IMR-90 (cell line): ENCODE results near the gene GOLIM4. TPM values are rescaled to one million over a fixed set of nuclear protein-coding genes. Genes with fewer than 3 reads are reported as not detected.

Experiments
- ATAC-seq: fragments of 200-7000 bp; cut with Tn5 transposase; 2 replicates; pipeline ENCODE4 v1.9.1; 2020; ENCODE audit warnings: low read depth, mild to moderate bottlenecking, moderate library complexity
- BruUV-seq: library from RNA; stranded (reverse); fragments of 400-500 nt; replicated peaks from 2 replicates; lab custom pipeline; 2021; lab: Mats Ljungman, UMichigan
- CTCF ChIA-PET: fragments of 300-600 bp; formaldehyde crosslinking; extraction: SDS; loops from one replicate; lab custom pipeline; 2021; ENCODE audit warnings: antibody characterized with exemption; lab: Yijun Ruan, JAX
- POLR2A ChIA-PET: fragments of 300-600 bp; sonication (Branson Sonifier 250); formaldehyde crosslinking; loops from one replicate; lab custom pipeline; 2022; ENCODE audit warnings: antibody characterized with exemption; ENCODE audit not compliant: unreplicated experiment; lab: Charles Lee
- DNase-seq: peaks from one replicate; pipeline ENCODE4 v3.0.0; 2013
- H2AFZ ChIP-seq: replicated peaks from 2 replicates; pipeline ENCODE3; 2013; ENCODE audit warnings: low read length, mild to moderate bottlenecking; ENCODE audit not compliant: poor library complexity
- H2AK5ac ChIP-seq: 2 replicates; pipeline ENCODE4 v1.6.1; 2013; ENCODE audit warnings: low read depth, low read length, inconsistent platforms
- H2AK9ac ChIP-seq: replicated peaks from 2 replicates; pipeline ENCODE3; 2013; ENCODE audit warnings: mild to moderate bottlenecking, low read depth, low read length, moderate library complexity; ENCODE audit not compliant: poor library complexity
- H2BK120ac ChIP-seq: 2 replicates; pipeline ENCODE4 v1.6.1; 2013; ENCODE audit warnings: low read depth, low read length, inconsistent platforms
- H2BK15ac ChIP-seq: 3 replicates; pipeline ENCODE4 v1.6.1; 2013; ENCODE audit warnings: low read depth, low read length, inconsistent platforms
- H2BK20ac ChIP-seq: 2 replicates; pipeline ENCODE4 v1.6.1; 2013; ENCODE audit warnings: low read depth, mild to moderate bottlenecking, inconsistent platforms, low read length, moderate library complexity
- H2BK5ac ChIP-seq: 2 replicates; pipeline ENCODE4 v1.6.1; 2013; ENCODE audit warnings: mild to moderate bottlenecking, low read depth, low read length, inconsistent platforms; ENCODE audit not compliant: poor library complexity, severe bottlenecking
- H3K14ac ChIP-seq: replicated peaks from 2 replicates; pipeline ENCODE4 v1.6.1; 2013; ENCODE audit warnings: low read depth, low read length, inconsistent platforms
- H3K18ac ChIP-seq: 2 replicates; pipeline ENCODE4 v1.6.1; 2013; ENCODE audit warnings: low read depth, low read length, control low read depth
- H3K23ac ChIP-seq: 2 replicates; pipeline ENCODE4 v1.6.1; 2013; ENCODE audit warnings: low read depth, low read length, inconsistent platforms
- H3K27ac ChIP-seq: 2 replicates; pipeline ENCODE4 v1.5.1; 2013; ENCODE audit warnings: mild to moderate bottlenecking, control low read depth, low read length; ENCODE audit not compliant: insufficient read depth
- H3K27me3 ChIP-seq: 2 replicates; pipeline ENCODE4 v1.6.1; 2013; ENCODE audit warnings: low read length; ENCODE audit not compliant: control insufficient read depth, insufficient read depth
- H3K36me3 ChIP-seq: 2 replicates; pipeline ENCODE4 v1.6.1; 2013; ENCODE audit warnings: low read length, mixed read lengths; ENCODE audit not compliant: control insufficient read depth, insufficient read depth
- H3K4ac ChIP-seq: 2 replicates; pipeline ENCODE4 v1.6.1; 2013; ENCODE audit warnings: low read depth, low read length, inconsistent platforms
- H3K4me1 ChIP-seq: 2 replicates; pipeline ENCODE4 v1.6.1; 2013; ENCODE audit warnings: low read length, mixed read lengths; ENCODE audit not compliant: control insufficient read depth, insufficient read depth
- H3K4me2 ChIP-seq: 2 replicates; pipeline ENCODE4 v1.6.1; 2013; ENCODE audit warnings: low read depth, mild to moderate bottlenecking, control low read depth, low read length, moderate library complexity
- H3K4me3 ChIP-seq: 2 replicates; pipeline ENCODE4 v1.5.1; 2013; ENCODE audit warnings: low read depth, mild to moderate bottlenecking, control low read depth, low read length, moderate library complexity; ENCODE audit not compliant: insufficient read depth
- H3K56ac ChIP-seq: 2 replicates; pipeline ENCODE4 v1.6.1; 2013; ENCODE audit warnings: low read length, inconsistent platforms; ENCODE audit not compliant: insufficient read depth; ENCODE audit errors: extremely low read depth
- H3K79me1 ChIP-seq, 2 experiments: 2 replicates each; pipeline ENCODE4 v1.6.1; 2013; ENCODE audit warnings: low read length in 2 of 2, inconsistent platforms in 1 of 2, low read depth in 1 of 2
- H3K9ac ChIP-seq: 2 replicates; pipeline ENCODE4 v1.6.1; 2013; ENCODE audit warnings: low read depth, low read length, control low read depth
- H3K9me1 ChIP-seq: 2 replicates; pipeline ENCODE4 v1.6.1; 2013; ENCODE audit warnings: low read length, inconsistent platforms; ENCODE audit not compliant: insufficient read depth
- H3K9me3 ChIP-seq: 2 replicates; pipeline ENCODE4 v1.6.1; 2013; ENCODE audit warnings: low read length; ENCODE audit not compliant: control insufficient read depth, insufficient read depth
- H4K20me1 ChIP-seq: 2 replicates; pipeline ENCODE4 v1.6.1; 2013; ENCODE audit warnings: low read length, inconsistent platforms; ENCODE audit not compliant: insufficient read depth
- H4K5ac ChIP-seq: 2 replicates; pipeline ENCODE4 v1.6.1; 2013; ENCODE audit warnings: mild to moderate bottlenecking, low read depth, low read length, control low read depth
- H4K8ac ChIP-seq, 2 experiments: 2 replicates each; pipeline ENCODE4 v1.6.1; 2013; ENCODE audit warnings: low read depth in 2 of 2, low read length in 2 of 2, control low read depth in 1 of 2, inconsistent platforms in 1 of 2
- H4K91ac ChIP-seq: 2 replicates; pipeline ENCODE4 v1.6.1; 2013; ENCODE audit warnings: low read depth, low read length, inconsistent platforms; ENCODE audit not compliant: insufficient read depth
- CHD1 ChIP-seq: IDR thresholded peaks from 2 replicates; pipeline ENCODE4 v1.6.1; 2012; ENCODE audit warnings: low read depth, low read length, improper control_type of control experiment
- MAFK ChIP-seq: IDR thresholded peaks from 2 replicates; pipeline ENCODE4 v1.6.1; 2012; ENCODE audit warnings: low read depth, low read length, improper control_type of control experiment
- WGBS, 2 experiments: methylation state at CpG; one replicate each; pipeline versions ENCODE4 v1.1.5 to v1.1.7; 2013; ENCODE audit warnings: missing lambda C conversion rate in 2 of 2; ENCODE audit not compliant: insufficient read length in 1 of 2; ENCODE audit errors: extremely low coverage in 2 of 2; 5-methylcytosine and 5-hydroxymethylcytosine counted together
- dilution Hi-C: fragments of 300-500 bp; cut with HindIII; formaldehyde crosslinking; loops from one replicate; pipeline ENCODE4 v1.14.3; 2018; ENCODE audit warnings: low sequenced_read_pairs; ENCODE audit not compliant: unreplicated experiment
- in situ Hi-C: fragments of 300-500 bp; cut with MboI; formaldehyde crosslinking; loops from 3 replicates; pipeline ENCODE4 v1.14.3; 2019; ENCODE audit warnings: low sequenced_read_pairs, inconsistent platforms, mixed read lengths
- intact Hi-C: fragments of 100-400 bp; cut with micrococcal nuclease; formaldehyde crosslinking; loops from 2 replicates; pipeline ENCODE4 v1.10.0; 2022
- polyA plus RNA-seq, 3 experiments: library from polyadenylated mRNA; depleted of rRNA; stranded (reverse); fragments of >200 nt; gene quantifications; 2 replicates each; pipeline ENCODE4 v1.2.3, GENCODE V29; 2012; ENCODE audit warnings: low replicate concordance in 1 of 3
- total RNA-seq: library from RNA; depleted of rRNA; stranded (reverse); fragments of >200 nt; gene quantifications from 2 replicates; pipeline ENCODE4 v1.2.3, GENCODE V29; 2012
- TF ChIP-seq, protein P1 (sequence below): conservative IDR thresholded peaks from 2 replicates; pipeline ENCODE4 v1.5.1; 2012; ENCODE audit warnings: mild to moderate bottlenecking, low read depth, low read length, improper control_type of control experiment

The GOLIM4 gene
- total and polyA plus RNA-seq, 2 of the 4 experiments (the other 2 are of a cell fraction): 44.6 to 71.2 TPM

DNA sequence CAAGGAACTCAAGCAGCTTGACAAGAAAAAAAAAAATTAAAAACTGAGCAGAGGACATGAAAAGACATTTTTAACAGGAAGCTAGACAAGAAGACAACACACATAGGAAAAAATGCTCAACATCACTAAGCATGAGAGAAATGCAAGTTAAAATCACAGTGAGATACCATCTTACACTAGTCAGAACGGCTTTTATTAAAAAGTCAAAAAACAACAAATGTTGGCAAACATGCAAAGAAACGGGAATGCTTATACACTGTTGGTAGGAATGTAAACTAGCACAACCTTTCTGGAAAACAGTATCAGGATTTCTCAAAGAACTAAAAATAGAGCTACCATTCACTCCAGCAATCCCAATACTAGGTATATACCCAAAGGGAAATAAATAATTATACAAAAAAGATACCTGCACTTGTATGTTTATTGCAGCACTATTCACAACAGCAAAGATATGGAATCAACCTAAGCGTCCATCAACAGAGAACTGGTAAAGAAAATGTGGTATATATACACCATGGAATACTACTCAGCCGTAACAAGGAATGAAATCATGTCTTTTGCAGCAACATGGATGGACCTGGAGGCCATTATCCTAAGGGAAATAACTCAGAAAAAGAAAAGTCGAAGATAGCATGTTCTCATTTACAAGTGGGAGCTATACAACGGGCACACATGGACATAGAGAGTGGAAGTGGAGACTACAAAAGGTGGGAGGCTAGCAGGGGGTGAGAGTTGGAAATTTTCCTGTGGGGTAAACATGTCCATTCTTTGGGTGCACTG, 5.2 kb downstream of the GOLIM4 start:
- DNase-seq (peak; percentile 73), ATAC-seq (peak; percentile 40)
- Histone ChIP-seq H3K9me1 (no peaks in the 10 kb centered on the region), H3K4ac (peak overlapping the region; percentile 54; the same call in 1 of the 2 replicates), H3K14ac (peak overlapping the region; percentile 2; the same call in 1 of the 2 replicates), H2BK20ac (peak overlapping the region; percentile 27; the same call in 1 of the 2 replicates), H3K27me3 (no peaks in the 10 kb centered on the region), H3K4me2 (peak overlapping the region; percentile 49), H4K91ac (no peak overlapping the region), H3K27ac (no peak overlapping the region), H2AFZ (no peak overlapping the region), H3K9ac (no peak overlapping the region), H4K20me1 (peaks cover 27% of the 10 kb centered on the region; the same call in 1 of the 2 replicates), H3K9me3 (no peaks in the 10 kb centered on the region), H3K18ac (peak overlapping the region; percentile 61; the same call in 1 of the 2 replicates), H2BK15ac (0 out of 3 replicates have a peak overlapping the region, but pooled peaks have one; percentile 34), H2AK9ac (no peak overlapping the region), H2AK5ac (no peak overlapping the region; the same call in 1 of the 2 replicates), H3K56ac (no peak overlapping the region), H3K36me3 (no peaks in the 10 kb centered on the region; the same call in 1 of the 2 replicates), H4K8ac (0 out of 4 replicates have a peak overlapping the region, but pooled peaks of 1 of the 2 experiments have one; percentile 17), H3K4me3 (no peak overlapping the region), H3K4me1 (peaks cover 13% of the 10 kb centered on the region), H2BK120ac (peak overlapping the region; percentile 41; the same call in 1 of the 2 replicates), H3K23ac (peak overlapping the region; percentile 48; the same call in 1 of the 2 replicates), H4K5ac (peak overlapping the region; percentile 8), H2BK5ac (peak overlapping the region; percentile 62), H3K79me1 (peaks cover 5 to 43% of the 10 kb centered on the region in 2 experiments)
- no TSS peak for BruUV-seq
- in situ Hi-C loops (loop anchor here (25.0 kb wide), 2 partner anchors 1022 to 1672 kb away; partner anchors contain the start of genes ACTRT3, MYNN and TERC), intact Hi-C loops (loop anchor here (5.0 kb wide), 1 partner anchor 148 kb away; no protein-coding TSS in a partner anchor), dilution Hi-C loops (no loop called here)
- WGBS, 2 experiments: no CpG with 5 or more reads among the region's 6 CpGs
- ChIA-PET CTCF (interaction anchor here (0.6 kb wide), 1 partner anchor 1036 kb away, joined by 3 read pairs; no protein-coding TSS in a partner anchor), POLR2A (interaction anchor here (0.5 kb wide), 1 partner anchor 9 kb away, joined by 4 read pairs; no protein-coding TSS in a partner anchor)
- TF ChIP-seq, protein P1, sequence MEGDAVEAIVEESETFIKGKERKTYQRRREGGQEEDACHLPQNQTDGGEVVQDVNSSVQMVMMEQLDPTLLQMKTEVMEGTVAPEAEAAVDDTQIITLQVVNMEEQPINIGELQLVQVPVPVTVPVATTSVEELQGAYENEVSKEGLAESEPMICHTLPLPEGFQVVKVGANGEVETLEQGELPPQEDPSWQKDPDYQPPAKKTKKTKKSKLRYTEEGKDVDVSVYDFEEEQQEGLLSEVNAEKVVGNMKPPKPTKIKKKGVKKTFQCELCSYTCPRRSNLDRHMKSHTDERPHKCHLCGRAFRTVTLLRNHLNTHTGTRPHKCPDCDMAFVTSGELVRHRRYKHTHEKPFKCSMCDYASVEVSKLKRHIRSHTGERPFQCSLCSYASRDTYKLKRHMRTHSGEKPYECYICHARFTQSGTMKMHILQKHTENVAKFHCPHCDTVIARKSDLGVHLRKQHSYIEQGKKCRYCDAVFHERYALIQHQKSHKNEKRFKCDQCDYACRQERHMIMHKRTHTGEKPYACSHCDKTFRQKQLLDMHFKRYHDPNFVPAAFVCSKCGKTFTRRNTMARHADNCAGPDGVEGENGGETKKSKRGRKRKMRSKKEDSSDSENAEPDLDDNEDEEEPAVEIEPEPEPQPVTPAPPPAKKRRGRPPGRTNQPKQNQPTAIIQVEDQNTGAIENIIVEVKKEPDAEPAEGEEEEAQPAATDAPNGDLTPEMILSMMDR: 0 out of 2 replicates have a peak, but pooled peaks have one; percentile 15
- no peak for TF ChIP-seq MAFK
- TF ChIP-seq CHD1: no peak
